Ramos (cell line): Measurements from ENCODE around the gene IL16.

Experiments used
- in situ Hi-C: fragments of 300-500 bp; cut with MboI; formaldehyde crosslinking; loops from one replicate; pipeline ENCODE4 v1.14.3; 2022; ENCODE audit warnings: low sequenced_read_pairs; ENCODE audit not compliant: unreplicated experiment

The IL16 gene

DNA sequence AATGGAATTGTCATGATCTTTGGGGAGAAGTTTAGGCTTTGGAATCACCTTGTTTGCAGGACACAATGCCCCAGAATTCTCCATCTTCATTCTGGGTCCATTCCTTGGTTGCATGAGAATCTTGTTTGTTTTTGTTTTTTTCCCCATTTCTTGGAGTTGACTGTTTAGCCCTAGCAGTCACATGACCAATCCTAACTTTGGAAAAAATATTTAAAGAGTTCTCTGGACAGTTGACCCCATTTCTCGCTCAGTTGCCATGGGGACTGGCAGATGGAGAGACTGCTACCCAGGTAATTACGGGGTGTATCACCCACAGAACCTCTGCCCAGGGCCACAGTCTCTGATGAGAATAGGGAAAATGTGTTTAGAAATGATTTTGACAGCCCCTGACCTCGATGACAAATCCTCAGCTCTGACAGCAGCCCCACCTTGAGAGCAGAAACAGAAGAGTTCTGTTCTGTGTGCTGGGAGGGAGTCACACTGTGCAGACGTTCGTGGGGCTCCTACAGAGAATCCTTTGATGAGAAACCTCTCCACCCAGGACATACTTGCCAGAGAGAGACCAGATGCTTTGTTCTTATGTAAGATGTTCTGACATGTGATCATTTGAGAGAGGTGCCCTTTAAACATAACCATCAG lies 57.7 kb downstream of the IL16 start:
- in situ Hi-C loops: no loop called here

DNA sequence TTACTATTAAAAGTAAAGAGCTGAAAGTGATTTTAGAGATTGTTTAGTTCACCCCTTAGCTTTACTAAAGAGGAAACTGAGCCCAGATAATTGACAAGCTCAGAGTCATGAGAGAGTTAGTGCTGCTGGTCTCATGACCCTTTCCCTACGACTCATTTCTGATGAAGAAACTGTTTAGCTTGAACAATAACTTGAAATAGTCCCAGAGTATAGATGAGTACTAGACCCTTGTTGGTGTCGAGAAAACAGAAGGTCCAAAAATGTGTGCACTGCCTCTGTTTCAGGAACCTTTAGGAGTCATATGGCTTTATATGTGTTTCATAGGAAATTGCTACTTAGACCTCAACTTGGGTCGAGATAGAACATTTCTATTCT lies 58.2 kb downstream of the IL16 start:
- in situ Hi-C loops: no loop called here

DNA sequence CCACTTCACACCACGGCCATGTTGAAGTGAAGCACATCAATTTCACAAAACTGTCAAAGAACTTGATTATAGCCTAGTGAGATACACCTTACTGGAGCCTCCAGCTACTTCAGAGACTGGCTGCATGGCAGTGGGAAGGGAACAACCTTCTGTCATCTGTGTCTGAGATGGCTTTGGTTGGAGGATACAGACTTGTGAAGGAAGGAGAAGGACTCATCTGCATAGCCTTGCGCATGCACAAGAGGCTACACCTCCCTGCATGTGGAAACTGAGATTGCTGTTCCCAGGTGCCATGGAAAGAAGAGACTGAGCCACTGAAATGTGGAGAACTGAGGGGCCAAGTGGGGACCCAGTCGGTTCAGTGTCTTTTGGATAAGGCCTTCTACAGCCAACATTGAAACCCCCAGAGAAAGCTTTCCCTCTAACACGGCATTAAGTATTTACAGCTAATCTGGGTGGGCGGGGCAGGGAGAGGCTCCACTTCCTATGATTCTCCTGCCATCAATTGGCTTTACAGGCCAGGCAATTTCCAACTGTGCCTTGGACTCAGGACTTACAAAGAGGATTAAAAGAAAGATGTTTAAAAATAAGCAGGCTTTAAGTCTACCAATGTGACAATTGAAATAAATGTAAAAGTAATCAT lies 58.8 kb downstream of the IL16 start:
- in situ Hi-C loops: no loop called here

DNA sequence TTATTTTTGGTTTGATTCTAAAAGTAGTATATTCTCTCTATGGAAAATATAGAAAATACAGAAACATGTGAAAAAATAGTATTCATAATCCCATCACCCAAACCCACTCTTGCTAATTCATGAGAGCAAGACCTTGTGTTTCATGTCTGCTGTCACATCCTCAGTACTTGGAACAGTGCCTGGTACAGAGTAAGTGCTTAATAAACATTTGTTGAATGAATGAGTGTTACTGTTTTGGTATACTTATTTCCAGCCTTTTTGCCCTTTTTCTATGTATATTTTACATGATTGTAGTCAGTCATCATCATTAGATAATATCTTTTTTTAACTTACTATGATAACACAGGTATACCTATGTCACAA lies 59.3 kb downstream of the IL16 start:
- in situ Hi-C loops: no loop called here

DNA sequence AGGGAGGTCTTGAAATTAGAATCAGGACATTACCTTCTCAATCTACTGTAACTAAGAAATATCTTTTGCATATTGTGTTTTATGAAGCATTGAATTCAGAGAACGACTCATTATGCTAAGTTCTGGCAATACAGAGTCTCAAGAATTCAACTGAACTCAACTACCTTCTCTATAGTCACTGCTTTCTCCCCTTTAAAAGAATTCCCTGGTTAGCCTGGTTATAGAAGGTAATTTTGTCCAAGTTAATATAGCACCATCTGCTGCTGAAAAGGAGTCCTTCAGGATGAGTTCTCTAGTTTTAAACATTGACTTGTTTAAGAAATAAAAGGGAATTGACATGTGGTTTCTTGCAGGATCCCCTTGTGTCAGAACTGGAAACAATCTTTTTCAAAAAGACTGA lies 60.2 kb downstream of the IL16 start:
- in situ Hi-C loops: no loop called here

DNA sequence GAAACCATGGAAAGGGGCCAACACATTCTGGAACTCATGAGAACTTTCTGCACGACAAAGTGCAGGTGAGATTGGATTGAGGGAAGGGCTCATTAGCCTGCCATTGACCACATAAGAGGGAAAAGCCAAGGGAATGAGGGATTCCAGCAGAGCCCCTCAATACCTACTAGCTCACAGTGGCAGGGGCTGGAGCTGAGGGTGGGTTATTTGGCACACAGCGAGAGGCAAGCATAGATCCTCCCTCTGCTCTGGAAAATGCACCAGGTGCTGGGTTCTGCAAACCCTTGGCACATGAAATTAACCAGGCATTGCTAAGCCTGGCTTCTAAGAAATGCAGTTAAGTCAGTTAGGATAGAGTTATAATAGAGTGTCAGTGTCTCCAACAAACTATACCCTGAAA lies 60.8 kb downstream of the IL16 start:
- in situ Hi-C loops: no loop called here

DNA sequence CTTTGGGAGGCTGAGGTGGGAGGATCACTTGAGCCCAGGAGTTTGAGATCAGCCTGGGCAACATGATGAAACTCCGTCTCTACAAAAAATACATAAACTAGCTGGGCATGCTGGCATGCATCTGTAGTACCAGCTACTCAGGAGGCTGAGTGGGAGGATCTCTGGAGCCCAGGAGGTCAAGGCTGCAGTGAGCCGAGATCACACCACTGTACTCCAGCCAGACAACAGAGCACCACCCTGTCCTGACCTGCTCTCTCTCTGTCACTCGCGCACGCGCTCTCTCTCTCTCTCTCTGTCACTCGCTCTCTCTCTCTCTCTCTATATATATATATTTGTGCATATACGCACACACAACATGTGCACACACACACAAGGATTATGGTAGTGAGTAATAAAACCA lies 61.8 kb downstream of the IL16 start:
- in situ Hi-C loops: no loop called here

DNA sequence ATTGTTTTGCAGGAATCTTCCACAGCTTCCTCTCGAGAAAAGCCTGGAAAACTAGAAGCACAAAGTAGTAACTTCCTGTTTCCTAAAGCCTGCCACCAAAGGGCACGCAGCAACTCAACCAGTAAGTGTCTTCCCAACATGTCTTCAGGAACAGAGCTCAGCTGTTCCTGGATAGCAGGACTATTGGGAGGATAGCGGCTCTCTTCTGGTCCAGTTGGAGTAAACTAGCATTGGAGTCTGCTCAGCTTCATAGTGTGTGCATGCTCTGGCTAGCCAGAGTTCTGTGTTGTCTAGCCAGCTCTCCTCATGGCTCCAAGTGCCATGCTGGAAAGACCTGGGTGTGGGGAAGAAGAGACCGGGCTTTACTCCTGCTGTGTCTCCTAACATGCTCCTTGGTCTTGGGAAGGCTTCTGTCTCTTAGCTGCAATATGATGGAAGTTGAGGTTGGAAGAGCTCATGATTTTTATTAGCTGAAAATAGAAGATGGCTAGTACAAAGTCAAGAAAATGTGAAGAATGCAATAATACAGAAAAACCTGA lies 63.1 kb downstream of the IL16 start:
- in situ Hi-C loops: loop anchor here (10.0 kb wide), 1 partner anchor 795 kb away; no protein-coding TSS in a partner anchor

DNA sequence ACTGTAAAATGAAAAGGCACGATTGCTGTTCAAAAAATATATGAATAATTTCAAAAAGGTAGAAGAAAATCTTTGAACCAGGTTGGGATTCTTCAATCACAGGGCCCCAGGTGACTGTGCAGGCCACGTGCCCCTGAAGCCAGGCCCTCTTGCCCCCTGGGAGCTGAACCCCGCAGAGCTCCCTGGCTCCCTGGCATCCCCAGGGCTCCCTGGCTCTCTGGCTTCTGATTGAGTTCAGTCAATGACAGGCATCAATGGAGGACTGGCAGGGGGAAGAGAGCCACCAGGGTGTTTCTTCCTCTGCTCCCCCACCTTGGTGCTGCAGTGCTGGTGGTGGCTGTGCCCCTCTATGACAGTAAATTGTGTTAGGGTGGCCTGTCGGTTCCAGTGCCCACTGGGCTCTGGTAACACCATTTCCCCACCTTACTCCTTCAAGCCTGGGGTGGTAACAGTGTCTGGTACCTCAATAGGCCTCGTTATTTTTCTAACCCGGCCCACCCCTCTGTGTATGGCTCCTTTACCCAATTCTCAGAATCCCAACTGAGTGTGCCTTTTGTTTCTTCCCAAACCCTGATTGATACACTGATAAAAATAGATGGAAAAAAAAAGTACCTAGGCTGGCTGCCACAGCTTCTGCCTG lies 64.6 kb downstream of the IL16 start:
- in situ Hi-C loops: loop anchor here (10.0 kb wide), 1 partner anchor 796 kb away; no protein-coding TSS in a partner anchor

DNA sequence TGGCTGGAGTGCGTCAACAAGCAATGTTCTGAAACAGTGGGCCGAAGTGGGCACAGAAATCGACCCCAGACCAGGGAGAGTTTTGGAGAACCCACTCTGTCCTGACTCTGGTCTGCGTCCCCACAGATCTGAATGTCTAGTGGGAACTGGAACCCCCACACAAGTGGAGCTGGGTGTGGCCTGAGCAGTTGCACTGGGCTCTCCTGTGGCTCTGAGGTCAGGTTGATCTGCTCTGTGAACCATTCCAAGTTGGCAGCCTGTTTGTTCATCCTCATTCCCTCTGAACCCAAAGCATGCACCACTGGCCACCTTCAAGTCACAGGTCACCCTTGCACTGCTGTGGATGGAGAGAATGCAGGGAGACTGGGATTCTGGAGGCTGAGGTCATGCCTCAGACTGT lies 66.8 kb downstream of the IL16 start:
- in situ Hi-C loops: loop anchor here (10.0 kb wide), 1 partner anchor 799 kb away; no protein-coding TSS in a partner anchor

DNA sequence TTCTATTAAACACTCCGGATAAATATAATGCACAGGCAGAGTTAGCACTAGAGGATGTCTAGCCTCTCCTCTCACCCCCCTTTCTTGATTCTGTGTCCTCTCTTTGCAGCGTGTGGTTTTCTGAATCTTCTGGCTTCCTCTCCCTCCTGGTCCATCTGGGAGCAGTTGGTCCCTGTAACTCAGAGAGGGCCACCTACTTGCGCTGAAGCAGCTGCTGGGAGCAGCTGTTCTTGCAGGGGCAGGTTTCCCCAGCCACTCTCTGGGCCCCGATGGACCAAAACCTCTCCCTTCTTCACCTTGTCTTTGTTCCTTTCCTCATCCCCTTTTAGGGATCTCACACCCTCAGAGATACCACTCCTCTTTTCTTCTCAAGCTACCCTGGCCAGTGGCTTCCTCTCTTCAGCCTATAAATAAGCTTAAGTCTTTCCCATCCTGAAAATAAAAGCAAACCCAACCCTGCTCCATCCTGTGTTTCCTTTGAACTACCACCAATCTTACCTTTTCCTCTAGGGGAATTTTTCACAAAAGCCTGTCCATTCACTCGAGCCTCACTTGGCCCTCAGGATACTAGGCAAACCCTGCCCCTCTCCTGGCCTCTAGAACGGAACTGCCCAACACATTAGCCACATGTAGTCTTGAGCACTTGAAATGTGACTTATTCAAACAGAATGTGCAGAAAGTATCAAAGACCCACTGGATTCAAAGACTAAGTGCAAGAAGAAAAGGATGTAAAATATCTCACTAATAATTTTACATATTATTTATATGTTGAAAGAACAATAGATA lies 67.6 kb downstream of the IL16 start:
- in situ Hi-C loops: loop anchor here (10.0 kb wide), 1 partner anchor 799 kb away; no protein-coding TSS in a partner anchor

DNA sequence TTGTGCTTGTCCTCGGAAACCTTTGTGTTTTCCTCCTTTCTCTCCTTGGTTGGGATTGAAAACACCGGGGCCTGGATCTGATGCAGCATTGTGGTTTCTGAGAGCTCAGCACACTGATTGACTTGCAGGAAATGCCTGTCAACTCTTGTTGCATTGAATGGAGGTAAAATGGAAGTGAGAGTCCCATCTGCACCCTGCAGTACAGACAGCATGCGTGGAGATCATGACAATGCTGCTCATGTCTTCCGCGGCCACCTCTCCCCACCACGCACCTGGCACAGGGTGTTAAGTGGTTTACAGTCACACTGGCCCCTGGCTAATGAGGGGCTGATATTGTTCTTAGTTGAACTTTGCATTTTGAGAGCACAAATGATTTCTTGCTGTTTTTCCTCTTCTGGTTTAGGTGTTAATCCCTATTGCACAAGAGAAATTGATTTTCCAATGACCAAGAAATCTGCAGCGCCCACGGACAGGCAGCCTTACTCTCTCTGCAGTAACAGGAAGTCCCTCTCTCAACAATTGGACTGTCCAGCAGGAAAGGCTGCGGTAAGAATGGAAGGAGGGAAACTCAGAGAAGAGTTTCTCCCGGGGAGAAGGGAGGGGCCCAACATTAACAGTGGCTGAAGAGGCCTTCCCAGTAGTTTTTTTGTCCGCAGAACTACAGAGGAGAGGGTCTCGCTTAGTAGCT lies 68.7 kb downstream of the IL16 start:
- in situ Hi-C loops: loop anchor here (5.0 to 10.0 kb wide), 4 partner anchors 137 to 801 kb away; no protein-coding TSS in a partner anchor

DNA sequence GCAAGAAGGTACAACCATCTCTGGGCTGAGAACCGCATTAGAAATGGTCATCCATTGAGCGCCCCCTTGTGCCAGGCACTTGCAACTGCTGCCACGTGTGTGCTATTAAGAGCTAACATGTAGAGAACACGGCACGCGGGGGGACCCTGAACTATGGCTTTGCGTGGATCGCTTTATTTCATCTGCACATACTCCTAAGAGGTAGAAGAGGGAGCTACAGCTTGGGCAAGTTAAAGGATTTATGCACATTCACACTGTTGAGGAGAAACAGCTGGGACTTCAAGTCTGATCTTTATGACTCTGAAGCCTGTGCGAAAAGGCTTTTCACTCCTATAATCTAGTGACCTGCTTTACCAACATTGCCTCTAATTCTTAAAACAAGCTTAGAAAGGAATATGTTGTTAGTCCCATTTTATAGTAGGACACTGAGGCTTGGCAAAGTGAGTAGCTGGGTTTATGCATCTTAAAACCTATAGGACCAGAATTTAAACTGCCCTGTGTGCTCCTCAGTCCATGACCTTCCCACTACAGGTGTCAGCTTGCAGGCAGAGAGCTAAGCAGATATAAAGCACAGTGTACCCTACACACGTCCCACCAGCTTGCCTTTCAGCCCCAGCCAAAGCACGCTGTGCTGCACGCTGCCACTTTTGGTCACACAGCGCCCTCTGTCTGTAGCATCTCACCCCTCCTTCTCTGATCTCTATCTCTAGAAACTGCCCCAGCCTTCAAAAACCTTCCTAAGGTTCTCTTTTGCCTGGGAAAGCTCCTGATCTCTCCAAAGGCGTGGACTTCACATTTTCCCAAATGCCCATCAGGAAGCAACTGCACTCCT lies 69.5 kb downstream of the IL16 start:
- in situ Hi-C loops: loop anchor here (5.0 to 10.0 kb wide), 4 partner anchors 136 to 801 kb away; no protein-coding TSS in a partner anchor

DNA sequence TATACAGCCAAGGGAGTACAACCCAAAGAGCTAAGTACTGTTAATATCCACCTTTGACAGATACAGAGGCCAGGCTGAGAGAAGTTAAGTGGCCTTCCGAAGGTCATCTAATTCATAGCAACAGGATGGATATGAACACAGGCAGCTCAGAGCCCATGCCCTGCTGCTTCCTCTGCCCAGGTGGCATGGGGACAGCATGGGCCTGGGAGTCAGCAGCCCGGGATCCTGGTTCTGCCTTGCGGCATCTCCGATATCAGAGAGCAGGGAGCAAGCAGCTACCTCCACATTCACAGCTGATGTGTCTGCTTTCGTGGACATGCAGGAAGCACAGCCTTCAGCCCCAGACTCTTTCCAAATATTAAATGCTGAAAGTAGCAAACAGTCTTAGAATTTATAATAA lies 71.7 kb downstream of the IL16 start:
- in situ Hi-C loops: loop anchor here (5.0 to 10.0 kb wide), 4 partner anchors 134 to 804 kb away; no protein-coding TSS in a partner anchor

DNA sequence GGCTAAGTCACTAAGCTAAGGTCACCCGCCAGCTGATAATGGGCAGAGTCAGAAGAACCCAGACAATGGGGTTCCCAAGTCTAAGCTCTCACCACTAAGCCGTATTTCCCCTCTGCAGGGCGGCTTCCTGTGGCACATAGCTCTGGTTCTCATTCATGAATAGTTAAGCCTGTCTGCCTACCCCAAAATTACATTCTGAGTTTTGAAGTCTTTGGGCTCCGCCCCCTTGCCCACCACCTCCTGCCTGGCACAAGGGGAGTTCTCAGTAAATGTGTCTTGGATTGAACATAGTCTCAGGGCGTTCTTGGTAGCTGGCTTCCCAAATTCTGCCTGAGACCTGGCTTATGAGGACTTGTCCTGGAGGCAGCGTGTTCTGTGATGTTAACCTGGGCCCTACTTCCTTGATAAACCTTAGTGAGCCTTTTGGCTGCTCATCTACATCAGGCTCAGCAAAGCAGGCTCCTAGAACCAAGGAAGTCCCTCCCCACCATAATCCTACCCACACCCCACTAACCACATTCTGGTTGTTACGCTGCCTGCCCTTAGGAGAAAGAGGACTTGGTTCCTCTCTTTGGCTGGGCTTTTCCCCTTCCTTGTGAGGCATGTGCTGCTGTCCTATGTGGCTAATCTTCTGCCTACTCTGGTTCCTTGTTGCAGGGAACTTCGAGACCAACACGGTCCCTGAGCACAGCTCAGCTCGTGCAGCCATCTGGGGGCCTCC lies 72.4 kb downstream of the IL16 start:
- in situ Hi-C loops: loop anchor here (5.0 to 10.0 kb wide), 4 partner anchors 133 to 804 kb away; no protein-coding TSS in a partner anchor

DNA sequence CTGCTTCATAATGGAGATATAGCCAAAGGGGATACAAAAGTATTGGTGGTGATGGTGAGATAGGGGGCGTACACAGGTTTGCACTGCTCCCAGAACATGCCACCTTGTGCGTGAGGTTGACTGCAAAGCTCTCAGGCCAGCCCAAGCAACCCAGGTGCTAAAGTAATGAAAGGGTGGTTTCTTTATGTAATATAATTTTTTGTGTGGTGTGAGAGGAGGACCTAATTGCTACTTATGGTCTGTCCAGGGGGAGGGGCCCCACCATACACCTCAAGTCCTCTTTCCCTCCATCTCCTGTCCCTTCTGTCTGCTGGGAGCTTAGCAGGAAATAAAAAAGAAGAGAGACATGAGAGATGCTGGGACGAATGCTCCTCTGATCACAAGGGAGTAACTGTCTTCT lies 73.5 kb downstream of the IL16 start:
- in situ Hi-C loops: no loop called here

DNA sequence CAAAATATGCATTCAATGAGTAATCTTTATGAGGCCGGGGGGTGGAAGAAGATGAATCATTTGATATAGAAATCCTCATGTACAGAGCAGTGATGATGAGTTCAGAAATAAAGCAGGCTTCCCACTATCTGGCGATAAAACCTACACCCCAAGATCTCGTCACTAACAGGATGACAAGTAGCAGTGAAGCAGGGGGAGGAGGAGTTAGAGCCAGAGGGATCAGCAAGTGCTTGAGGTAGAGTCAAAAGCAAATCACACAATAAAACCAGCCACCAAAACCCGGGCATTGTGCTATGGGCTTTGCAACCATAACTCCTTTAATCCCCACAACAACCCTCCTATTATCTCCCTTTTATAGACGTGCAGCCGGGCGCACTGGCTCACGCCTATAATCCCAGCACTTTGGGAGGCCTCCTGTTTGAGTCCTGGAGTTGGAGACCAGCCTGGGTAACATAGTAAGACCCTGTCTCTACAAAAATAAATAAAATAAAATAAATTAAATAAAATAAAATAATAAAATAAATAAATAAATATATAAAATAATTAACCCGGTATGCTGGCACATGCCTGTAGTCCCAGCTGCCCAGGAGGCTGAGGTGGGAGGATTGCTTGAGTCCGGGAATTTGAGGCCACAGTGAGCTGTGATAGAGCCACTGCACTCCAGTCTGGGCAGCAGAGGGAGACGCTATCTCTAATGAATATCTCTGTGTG lies 74.3 kb downstream of the IL16 start:
- in situ Hi-C loops: no loop called here
